HG02588 (cell line): ENCODE measurements around the gene KRTAP10-2.

Experiments
- ATAC-seq: cut with Tn5 transposase; IDR thresholded peaks from one replicate; pipeline ENCODE4 v1.9.1; 2021; ENCODE audit warnings: mild to moderate bottlenecking, moderate library complexity; ENCODE audit not compliant: unreplicated experiment

The KRTAP10-2 gene

GRCh38 chr21:44527156-44527982 is 23.9 kb downstream of the KRTAP10-2 start:
- ATAC-seq: no peak

GRCh38 chr21:44526096-44526997 is 25.0 kb downstream of the KRTAP10-2 start:
- ATAC-seq: no peak

GRCh38 chr21:44525391-44526095 is 25.8 kb downstream of the KRTAP10-2 start:
- ATAC-seq: no peak

GRCh38 chr21:44524414-44525371 is 26.6 kb downstream of the KRTAP10-2 start:
- no peak for ATAC-seq

- ATAC-seq: no peak
These were observed 27.5 kb downstream of the KRTAP10-2 start for GRCh38 chr21:44523567-44524413.

GRCh38 chr21:44522753-44523204 is 28.5 kb downstream of the KRTAP10-2 start:
- ATAC-seq: no peak

- ATAC-seq: no peak
These were observed 29.2 kb downstream of the KRTAP10-2 start for GRCh38 chr21:44521928-44522752.

GRCh38 chr21:44521301-44521927 is 29.9 kb downstream of the KRTAP10-2 start:
- ATAC-seq: no peak

- ATAC-seq: no peak
These were observed 30.7 kb downstream of the KRTAP10-2 start for GRCh38 chr21:44520326-44521300.

- no peak for ATAC-seq
These were observed 31.7 kb downstream of the KRTAP10-2 start for GRCh38 chr21:44519346-44520325.

GRCh38 chr21:44518686-44519085 is 32.6 kb downstream of the KRTAP10-2 start:
- no peak for ATAC-seq

- ATAC-seq: no peak
These were observed 34.0 kb downstream of the KRTAP10-2 start for GRCh38 chr21:44517175-44517899.

- no peak for ATAC-seq
These were observed 34.5 kb downstream of the KRTAP10-2 start for GRCh38 chr21:44516828-44517174.

GRCh38 chr21:44516342-44516741 is 35.0 kb downstream of the KRTAP10-2 start:
- no peak for ATAC-seq
